ENCODE data around the gene TAT. TPM values are rescaled to one million over a fixed set of nuclear protein-coding genes. Genes with fewer than 3 reads are reported as not detected.

The TAT gene
- total and polyA plus RNA-seq, 4 donors, result 10.6 to 540 (median 433) TPM

- Histone ChIP-seq H3K27me3 (ENCODE audit: control insufficient read depth in 4 of 4, insufficient read depth in 4 of 4, low read length in 3 of 4) (no peaks in the 10 kb centered on the region), H3K36me3 (ENCODE audit: control insufficient read depth in 4 of 4, insufficient read depth in 3 of 4, low read depth in 1 of 4, low read length in 3 of 4) (no peaks in the 10 kb centered on the region), H3K4me1 (ENCODE audit: control insufficient read depth in 4 of 4, insufficient read depth in 4 of 4, low read length in 3 of 4) (peaks cover 5 to 25% (median 6%) of the 10 kb centered on the region in 4 donors), H3K9me3 (ENCODE audit: control insufficient read depth in 4 of 4, low read length in 3 of 4) (no peaks in the 10 kb centered on the region), H3K4me3 (ENCODE audit: low read depth in 1 of 3, low read length in 3 of 3) (no peak overlapping the region), H3K27ac (ENCODE audit: low read depth in 1 of 2, low read length in 2 of 2) (peak overlapping the region; percentile 76 to 84), H3K9ac (ENCODE audit: low read depth in 1 of 2, low read length in 2 of 2) (peak overlapping the region in 1 of 2 donors; percentile 81)
- 19% methylated on average over 4 of the region's 4 CpGs for WGBS
- TF ChIP-seq RXRA (IDR thresholded peaks at IDR 0.05) (peak; percentile 66 to 82), RAD21 (IDR thresholded peaks at IDR 0.05) (peak in 1 of 2 donors; percentile 49), SP1 (IDR thresholded peaks at IDR 0.05) (peak; percentile 94), FOXA1 (IDR thresholded peaks at IDR 0.05) (peak; percentile 12), YY1 (IDR thresholded peaks at IDR 0.05) (peak; percentile 92), FOXA2 (IDR thresholded peaks at IDR 0.05) (no peak), JUND (IDR thresholded peaks at IDR 0.05) (peak; percentile 23 to 54), HNF4A (conservative IDR thresholded peaks at IDR 0.05) (peak; percentile 73 to 91), CTCF (IDR thresholded peaks at IDR 0.05; ENCODE audit: low read depth, low read length, missing input control) (no peak), TAF1 (conservative IDR thresholded peaks at IDR 0.05) (peak; percentile 80), ATF3 (IDR thresholded peaks at IDR 0.05) (peak; percentile 68), GABPA (IDR thresholded peaks at IDR 0.05 in 1 of 2, conservative IDR thresholded peaks at IDR 0.05 in 1 of 2) (no peak), EGR1 (IDR thresholded peaks at IDR 0.05; ENCODE audit: low read depth in 2 of 2) (peak in 1 of 2 donors; percentile 21), HNF4G (IDR thresholded peaks at IDR 0.05) (peak; percentile 75), NR2F2 (IDR thresholded peaks at IDR 0.05) (peak; percentile 36)
- TF ChIP-seq, protein P1, sequence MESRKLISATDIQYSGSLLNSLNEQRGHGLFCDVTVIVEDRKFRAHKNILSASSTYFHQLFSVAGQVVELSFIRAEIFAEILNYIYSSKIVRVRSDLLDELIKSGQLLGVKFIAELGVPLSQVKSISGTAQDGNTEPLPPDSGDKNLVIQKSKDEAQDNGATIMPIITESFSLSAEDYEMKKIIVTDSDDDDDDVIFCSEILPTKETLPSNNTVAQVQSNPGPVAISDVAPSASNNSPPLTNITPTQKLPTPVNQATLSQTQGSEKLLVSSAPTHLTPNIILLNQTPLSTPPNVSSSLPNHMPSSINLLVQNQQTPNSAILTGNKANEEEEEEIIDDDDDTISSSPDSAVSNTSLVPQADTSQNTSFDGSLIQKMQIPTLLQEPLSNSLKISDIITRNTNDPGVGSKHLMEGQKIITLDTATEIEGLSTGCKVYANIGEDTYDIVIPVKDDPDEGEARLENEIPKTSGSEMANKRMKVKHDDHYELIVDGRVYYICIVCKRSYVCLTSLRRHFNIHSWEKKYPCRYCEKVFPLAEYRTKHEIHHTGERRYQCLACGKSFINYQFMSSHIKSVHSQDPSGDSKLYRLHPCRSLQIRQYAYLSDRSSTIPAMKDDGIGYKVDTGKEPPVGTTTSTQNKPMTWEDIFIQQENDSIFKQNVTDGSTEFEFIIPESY (IDR thresholded peaks at IDR 0.05), result peak; percentile 29
- TF ChIP-seq, protein P2, sequence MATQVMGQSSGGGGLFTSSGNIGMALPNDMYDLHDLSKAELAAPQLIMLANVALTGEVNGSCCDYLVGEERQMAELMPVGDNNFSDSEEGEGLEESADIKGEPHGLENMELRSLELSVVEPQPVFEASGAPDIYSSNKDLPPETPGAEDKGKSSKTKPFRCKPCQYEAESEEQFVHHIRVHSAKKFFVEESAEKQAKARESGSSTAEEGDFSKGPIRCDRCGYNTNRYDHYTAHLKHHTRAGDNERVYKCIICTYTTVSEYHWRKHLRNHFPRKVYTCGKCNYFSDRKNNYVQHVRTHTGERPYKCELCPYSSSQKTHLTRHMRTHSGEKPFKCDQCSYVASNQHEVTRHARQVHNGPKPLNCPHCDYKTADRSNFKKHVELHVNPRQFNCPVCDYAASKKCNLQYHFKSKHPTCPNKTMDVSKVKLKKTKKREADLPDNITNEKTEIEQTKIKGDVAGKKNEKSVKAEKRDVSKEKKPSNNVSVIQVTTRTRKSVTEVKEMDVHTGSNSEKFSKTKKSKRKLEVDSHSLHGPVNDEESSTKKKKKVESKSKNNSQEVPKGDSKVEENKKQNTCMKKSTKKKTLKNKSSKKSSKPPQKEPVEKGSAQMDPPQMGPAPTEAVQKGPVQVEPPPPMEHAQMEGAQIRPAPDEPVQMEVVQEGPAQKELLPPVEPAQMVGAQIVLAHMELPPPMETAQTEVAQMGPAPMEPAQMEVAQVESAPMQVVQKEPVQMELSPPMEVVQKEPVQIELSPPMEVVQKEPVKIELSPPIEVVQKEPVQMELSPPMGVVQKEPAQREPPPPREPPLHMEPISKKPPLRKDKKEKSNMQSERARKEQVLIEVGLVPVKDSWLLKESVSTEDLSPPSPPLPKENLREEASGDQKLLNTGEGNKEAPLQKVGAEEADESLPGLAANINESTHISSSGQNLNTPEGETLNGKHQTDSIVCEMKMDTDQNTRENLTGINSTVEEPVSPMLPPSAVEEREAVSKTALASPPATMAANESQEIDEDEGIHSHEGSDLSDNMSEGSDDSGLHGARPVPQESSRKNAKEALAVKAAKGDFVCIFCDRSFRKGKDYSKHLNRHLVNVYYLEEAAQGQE (IDR thresholded peaks at IDR 0.05), result peak; percentile 71
- TF ChIP-seq, protein P3, sequence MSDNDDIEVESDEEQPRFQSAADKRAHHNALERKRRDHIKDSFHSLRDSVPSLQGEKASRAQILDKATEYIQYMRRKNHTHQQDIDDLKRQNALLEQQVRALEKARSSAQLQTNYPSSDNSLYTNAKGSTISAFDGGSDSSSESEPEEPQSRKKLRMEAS (IDR thresholded peaks at IDR 0.05), result peak; percentile 61
- DNase-seq (ENCODE audit: low spot score), result no peak
These were observed 8.4 kb upstream of the TAT start for GRCh38 chr16:71585318-71585703.

All from liver (tissue), 9 donors.